Body of pancreas (tissue), 4 donors: ENCODE measurements around the gene IL21R. TPM values are rescaled to one million over a fixed set of nuclear protein-coding genes. Genes with fewer than 3 reads are reported as not detected.

Experiments used
- ATAC-seq: fragments of 150-250 bp; one replicate; pipeline ENCODE4 v1.9.1; 2016
- DNase-seq, 4 donors: peaks; one replicate each; pipeline ENCODE4 v3.0.0-alpha.2; 2019
- H3K27ac ChIP-seq, 4 donors: fragments of 200-600 bp; sonication (generic); 1 replicate in 3 of 4; 2 replicates in 1 of 4; pipeline versions ENCODE4 v1.5.1 to v1.6.1; 2016 to 2019; ENCODE audit warnings: mild to moderate bottlenecking in 1 of 4, mixed read lengths in 1 of 4, moderate library complexity in 1 of 4
- H3K27me3 ChIP-seq, 2 donors: fragments of 200-600 bp; sonication (generic); one replicate each; pipeline ENCODE4 v1.6.0; 2016; ENCODE audit warnings: mild to moderate bottlenecking in 1 of 2
- H3K36me3 ChIP-seq, 2 donors: fragments of 200-600 bp; sonication (generic); replicated peaks in 1 of 2; 2 replicates each; pipeline ENCODE4 v1.5.1; 2016; ENCODE audit warnings: low read depth in 2 of 2; ENCODE audit not compliant: insufficient read depth in 1 of 2
- H3K4me1 ChIP-seq: fragments of 200-600 bp; sonication (generic); one replicate; pipeline ENCODE4 v1.6.0; 2016
- H3K4me3 ChIP-seq, 2 donors: fragments of 200-600 bp; sonication (generic); 1 replicate in 1 of 2; 2 replicates in 1 of 2; pipeline ENCODE4 v1.5.1; 2016 to 2019
- H3K9me3 ChIP-seq, 3 donors: fragments of 200-600 bp; sonication (generic); 1 replicate in 2 of 3; 2 replicates in 1 of 3; pipeline ENCODE4 v1.5.1; 2016
- POLR2A ChIP-seq, 3 donors: fragments of 450-650 bp; IDR thresholded peaks; one replicate each; pipeline ENCODE4 v1.6.1; 2016; ENCODE audit warnings: antibody characterized with exemption in 3 of 3, mild to moderate bottlenecking in 2 of 3
- WGBS, 2 donors: methylation state at CpG; one replicate each; pipeline ENCODE4 v1.1.5; 2017; 5-methylcytosine and 5-hydroxymethylcytosine counted together
- intact Hi-C: fragments of 100-400 bp; cut with DNase I; formaldehyde crosslinking; loops from one replicate; pipeline ENCODE4 v1.15.1; 2023
- total RNA-seq, 2 donors: library from RNA; depleted of rRNA; stranded (reverse); fragments of >200 nt; gene quantifications; one replicate each; pipeline ENCODE4 v1.1.0, GENCODE V29; 2016
- TF ChIP-seq, protein P1 (sequence below), 7 experiments: fragments of 450-650 bp in 4 of 7; fragments of 200-600 bp in 3 of 7; sonication (generic) in 3 of 7; IDR thresholded peaks; one replicate each; pipeline ENCODE4 v1.5.1; 2016 to 2019; ENCODE audit warnings: antibody characterized with exemption in 7 of 7

IL21R gene
- total RNA-seq, 2 donors from 2014 or later, result 0.26 TPM; not detected in 1

DNA sequence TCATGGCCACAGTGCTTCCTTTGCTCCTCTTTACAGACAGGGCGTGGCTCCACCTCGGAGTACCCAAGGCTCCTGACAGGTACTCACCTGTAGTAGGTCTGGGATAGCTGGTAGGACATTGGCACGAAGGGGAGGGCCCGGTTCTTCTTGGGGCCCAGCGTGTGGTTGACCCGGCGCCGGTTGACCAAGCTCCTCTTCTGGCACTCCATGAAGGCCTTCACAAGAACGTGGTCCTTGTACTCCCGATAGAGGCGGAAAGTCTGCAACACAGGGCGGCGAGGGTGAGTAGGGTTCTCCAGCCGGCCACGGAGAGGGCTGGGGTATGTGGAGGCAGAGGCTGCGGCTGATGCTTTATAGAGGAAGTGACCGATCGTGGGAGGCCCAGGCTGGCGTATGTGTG, 69.7 kb downstream of the IL21R start:
- no peaks in the 10 kb centered on the region for H3K4me1 ChIP-seq
- no peak overlapping the region for H3K27ac ChIP-seq
- TF ChIP-seq POLR2A (IDR thresholded peaks at IDR 0.05), result no peak
- TF ChIP-seq, protein P1, sequence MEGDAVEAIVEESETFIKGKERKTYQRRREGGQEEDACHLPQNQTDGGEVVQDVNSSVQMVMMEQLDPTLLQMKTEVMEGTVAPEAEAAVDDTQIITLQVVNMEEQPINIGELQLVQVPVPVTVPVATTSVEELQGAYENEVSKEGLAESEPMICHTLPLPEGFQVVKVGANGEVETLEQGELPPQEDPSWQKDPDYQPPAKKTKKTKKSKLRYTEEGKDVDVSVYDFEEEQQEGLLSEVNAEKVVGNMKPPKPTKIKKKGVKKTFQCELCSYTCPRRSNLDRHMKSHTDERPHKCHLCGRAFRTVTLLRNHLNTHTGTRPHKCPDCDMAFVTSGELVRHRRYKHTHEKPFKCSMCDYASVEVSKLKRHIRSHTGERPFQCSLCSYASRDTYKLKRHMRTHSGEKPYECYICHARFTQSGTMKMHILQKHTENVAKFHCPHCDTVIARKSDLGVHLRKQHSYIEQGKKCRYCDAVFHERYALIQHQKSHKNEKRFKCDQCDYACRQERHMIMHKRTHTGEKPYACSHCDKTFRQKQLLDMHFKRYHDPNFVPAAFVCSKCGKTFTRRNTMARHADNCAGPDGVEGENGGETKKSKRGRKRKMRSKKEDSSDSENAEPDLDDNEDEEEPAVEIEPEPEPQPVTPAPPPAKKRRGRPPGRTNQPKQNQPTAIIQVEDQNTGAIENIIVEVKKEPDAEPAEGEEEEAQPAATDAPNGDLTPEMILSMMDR (IDR thresholded peaks at IDR 0.05), result no peak
- 94 to 95% methylated on average over 13 to 18 of the region's 19 CpGs for WGBS, 2 donors
- H3K36me3 ChIP-seq, result peaks cover 31 to 64% of the 10 kb centered on the region in 2 donors
- DNase-seq (no peak), ATAC-seq (no peak)
- H3K9me3 ChIP-seq, result no peaks in the 10 kb centered on the region
- H3K4me3 ChIP-seq, result no peak overlapping the region
- no peaks in the 10 kb centered on the region for H3K27me3 ChIP-seq
- intact Hi-C loops, result no loop called here

DNA sequence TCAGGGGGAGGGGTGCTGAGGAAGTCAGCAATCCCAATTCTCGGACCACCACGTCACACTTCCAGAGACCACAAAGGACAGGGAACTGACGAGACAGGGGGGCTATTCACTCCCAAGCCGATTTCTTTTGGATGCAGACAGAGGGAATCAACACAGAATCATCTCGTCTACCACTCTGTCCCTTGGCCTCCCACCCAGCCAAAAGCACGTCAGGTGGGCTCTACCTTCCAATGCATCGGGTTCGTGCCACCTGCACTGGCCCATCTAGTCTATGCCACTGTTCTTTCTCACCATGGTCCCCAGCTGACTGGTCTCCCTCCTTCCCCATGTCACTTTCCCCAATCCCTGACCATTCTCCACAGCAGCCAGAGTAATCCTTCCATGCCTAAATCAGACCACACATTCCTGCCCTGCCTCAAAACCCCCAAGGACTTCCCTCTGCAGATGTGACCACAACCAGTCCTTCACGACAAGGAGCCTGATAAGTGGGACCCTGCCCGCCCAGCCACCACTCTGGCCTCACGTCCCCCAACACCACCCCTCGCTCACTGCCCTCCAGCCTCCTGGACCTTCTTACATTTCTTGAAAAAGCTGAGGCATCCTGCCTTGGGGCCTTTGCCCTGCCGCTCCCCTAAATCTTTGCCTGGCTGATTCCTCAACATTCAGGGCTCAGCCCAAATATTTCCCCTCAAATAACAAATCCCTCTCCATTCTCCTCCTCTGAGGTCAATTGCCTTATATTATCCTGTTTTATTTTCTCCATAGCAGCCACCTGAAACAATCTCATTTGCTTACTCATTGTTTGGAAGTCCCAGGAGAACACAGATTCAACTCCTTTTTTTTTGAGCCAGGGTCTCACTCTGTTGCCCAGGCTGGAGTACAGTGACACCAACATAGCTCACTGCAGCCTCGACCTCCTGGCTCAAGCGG, 70.4 kb downstream of the IL21R start:
- no peaks in the 10 kb centered on the region for H3K4me1 ChIP-seq
- TF ChIP-seq POLR2A (IDR thresholded peaks at IDR 0.05), result no peak
- TF ChIP-seq, protein P1 (IDR thresholded peaks at IDR 0.05), result no peak
- H3K27ac ChIP-seq, result no peak overlapping the region
- no peaks in the 10 kb centered on the region for H3K9me3 ChIP-seq
- no peaks in the 10 kb centered on the region for H3K27me3 ChIP-seq
- ATAC-seq (no peak), DNase-seq (no peak)
- H3K36me3 ChIP-seq, result peaks cover 29 to 65% of the 10 kb centered on the region in 2 donors
- H3K4me3 ChIP-seq, result no peak overlapping the region
- intact Hi-C loops, result no loop called here
- 92 to 94% methylated on average over 15 of the region's 15 CpGs for WGBS, 2 donors

DNA sequence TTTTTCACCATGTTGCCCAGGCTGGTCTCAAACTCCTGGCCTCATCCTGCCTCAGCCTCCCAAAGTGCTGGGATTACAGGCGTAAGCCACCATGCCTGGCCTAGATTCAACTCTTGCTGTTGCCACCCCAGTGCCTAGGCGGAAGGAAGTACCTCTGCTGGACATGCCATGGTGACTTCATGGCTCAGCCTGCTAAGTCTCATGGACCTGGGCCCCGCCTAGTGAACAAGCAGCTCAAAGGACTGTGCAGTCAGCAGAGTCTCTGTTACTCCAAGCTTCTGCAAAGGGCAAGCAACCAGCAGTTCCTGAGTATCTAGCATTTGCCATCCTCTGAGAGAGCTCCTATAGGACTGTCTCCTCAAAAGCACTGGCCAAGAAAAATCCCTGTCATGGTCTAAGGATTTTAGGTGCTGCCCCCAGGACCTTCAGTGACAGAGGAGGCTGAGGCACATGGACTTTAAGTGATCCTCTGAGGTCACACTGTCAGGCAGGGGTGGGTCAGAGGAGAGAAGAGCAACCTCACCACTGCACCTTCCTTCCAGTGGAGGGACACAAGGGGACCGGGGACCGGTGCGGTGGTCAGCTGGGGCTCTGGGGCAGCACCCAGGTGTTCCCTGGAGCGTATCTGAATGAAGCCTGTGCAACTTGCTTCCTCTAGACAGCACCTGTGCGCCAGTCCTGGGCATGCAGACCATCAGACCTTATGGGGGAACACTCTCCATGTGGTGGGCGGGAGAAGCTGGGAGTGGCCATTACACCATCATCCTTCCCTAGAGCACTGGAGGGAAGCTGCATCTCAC, 71.3 kb downstream of the IL21R start:
- ATAC-seq (no peak), DNase-seq (no peak)
- intact Hi-C loops, result no loop called here
- 93 to 97% methylated on average over 3 to 9 of the region's 9 CpGs for WGBS, 2 donors
- Histone ChIP-seq H3K4me1 (no peaks in the 10 kb centered on the region), H3K4me3 (no peak overlapping the region), H3K27me3 (no peaks in the 10 kb centered on the region), H3K36me3 (peaks cover 30 to 58% of the 10 kb centered on the region in 2 donors), H3K27ac (no peak overlapping the region), H3K9me3 (no peaks in the 10 kb centered on the region)
- TF ChIP-seq POLR2A (IDR thresholded peaks at IDR 0.05), result no peak
- TF ChIP-seq, protein P1 (IDR thresholded peaks at IDR 0.05), result no peak

DNA sequence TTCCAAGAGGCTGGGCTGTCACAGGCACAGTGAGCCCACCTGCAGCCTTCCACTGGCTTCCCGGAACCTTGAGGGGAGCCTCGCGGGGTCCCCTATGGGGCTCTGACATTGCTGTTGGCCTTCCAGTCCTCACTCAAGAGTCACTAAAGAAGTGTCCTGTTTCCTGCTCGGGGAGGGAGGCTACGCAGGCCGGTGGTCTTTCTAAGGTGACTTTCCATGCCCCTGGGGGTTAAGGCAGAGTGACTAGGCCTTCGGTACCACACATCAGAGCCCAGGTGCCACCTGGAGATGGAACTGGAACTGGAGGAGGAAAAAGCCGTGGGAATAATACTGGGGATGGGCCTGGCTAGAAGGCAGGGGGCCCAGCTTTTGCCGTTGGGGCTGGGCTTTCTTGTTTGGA, 72.1 kb downstream of the IL21R start:
- H3K36me3 ChIP-seq, result peaks cover 28 to 53% of the 10 kb centered on the region in 2 donors
- no peaks in the 10 kb centered on the region for H3K9me3 ChIP-seq
- WGBS, 2 donors, result 85 to 87% methylated on average over 8 to 9 of the region's 9 CpGs
- H3K4me1 ChIP-seq, result no peaks in the 10 kb centered on the region
- intact Hi-C loops, result no loop called here
- no peak for ATAC-seq
- H3K4me3 ChIP-seq, result no peak overlapping the region
- no peaks in the 10 kb centered on the region for H3K27me3 ChIP-seq
- no peak for DNase-seq
- TF ChIP-seq POLR2A (IDR thresholded peaks at IDR 0.05), result no peak
- TF ChIP-seq, protein P1 (IDR thresholded peaks at IDR 0.05), result no peak
- no peak overlapping the region for H3K27ac ChIP-seq
